CD8-positive, alpha-beta memory T cell (primary cell): Measurements from ENCODE around the gene KDM8. TPM values are rescaled to one million over a fixed set of nuclear protein-coding genes. Genes with fewer than 3 reads are reported as not detected.
"Not testable (repeated sequence)": the region's sequence is repeated elsewhere in the genome, so short reads cannot be mapped to it uniquely, and the experiment has no call there.

Experiments
- CTCF ChIA-PET: fragments of 350-600 bp; sonication (Branson Sonifier 250); formaldehyde crosslinking; loops from one replicate; lab custom pipeline; 2021; ENCODE audit warnings: antibody characterized with exemption; lab: Charles Lee
- POLR2A ChIA-PET: fragments of 350-600 bp; sonication (Branson Sonifier 250); formaldehyde crosslinking; loops from one replicate; lab custom pipeline; 2021; ENCODE audit warnings: antibody characterized with exemption; lab: Charles Lee
- DNase-seq, 5 donors: peaks; one replicate each; pipeline versions ENCODE4 v3.0.0 to v3.0.0-alpha.2; 2020 to 2022; ENCODE audit warnings: mixed read lengths in 1 of 5
- H3K27ac ChIP-seq: one replicate; pipeline ENCODE4 v1.7.0; 2013; ENCODE audit warnings: low read depth, mild to moderate bottlenecking, low read length, moderate library complexity
- H3K27me3 ChIP-seq: 2 replicates; pipeline ENCODE4 v1.7.0; 2013; ENCODE audit warnings: low read length, mild to moderate bottlenecking; ENCODE audit not compliant: insufficient read depth, poor library complexity, severe bottlenecking
- H3K36me3 ChIP-seq: 2 replicates; pipeline ENCODE4 v1.7.0; 2013; ENCODE audit warnings: mild to moderate bottlenecking, low read length, moderate library complexity; ENCODE audit not compliant: insufficient read depth
- H3K4me1 ChIP-seq: 2 replicates; pipeline ENCODE4 v1.7.0; 2013; ENCODE audit warnings: mild to moderate bottlenecking, low read length, moderate library complexity; ENCODE audit not compliant: insufficient read depth
- H3K4me3 ChIP-seq: 2 replicates; pipeline ENCODE4 v1.7.0; 2013; ENCODE audit warnings: mild to moderate bottlenecking, low read length
- H3K9me3 ChIP-seq: 2 replicates; pipeline ENCODE4 v1.7.0; 2013; ENCODE audit warnings: mild to moderate bottlenecking, low read length
- H3K27ac Mint-ChIP-seq, 8 donors: one replicate each; pipeline ENCODE4 v1.8.0; 2020 to 2021; ENCODE audit warnings: mixed read lengths in 8 of 8, mild to moderate bottlenecking in 6 of 8, inconsistent platforms in 3 of 8, moderate library complexity in 3 of 8
- H3K27me3 Mint-ChIP-seq, 2 donors: one replicate each; pipeline ENCODE4 v1.8.0; 2020 to 2021; ENCODE audit warnings: mixed read lengths in 2 of 2, mild to moderate bottlenecking in 1 of 2, moderate library complexity in 1 of 2
- H3K36me3 Mint-ChIP-seq, 3 donors: one replicate each; pipeline ENCODE4 v1.8.0; 2020 to 2021; ENCODE audit warnings: mixed read lengths in 3 of 3, inconsistent platforms in 1 of 3, mild to moderate bottlenecking in 1 of 3
- H3K4me1 Mint-ChIP-seq, 3 donors: one replicate each; pipeline ENCODE4 v1.8.0; 2020 to 2021; ENCODE audit warnings: mixed read lengths in 3 of 3, inconsistent platforms in 1 of 3, mild to moderate bottlenecking in 1 of 3
- H3K4me3 Mint-ChIP-seq, 7 donors: one replicate each; pipeline ENCODE4 v1.8.0; 2020 to 2021; ENCODE audit warnings: mixed read lengths in 7 of 7, mild to moderate bottlenecking in 6 of 7, moderate library complexity in 4 of 7, inconsistent platforms in 2 of 7
- H3K9me3 Mint-ChIP-seq, 5 donors: one replicate each; pipeline ENCODE4 v1.8.0; 2020 to 2022; ENCODE audit warnings: mixed read lengths in 5 of 5, mild to moderate bottlenecking in 3 of 5, moderate library complexity in 2 of 5, inconsistent platforms in 1 of 5
- polyA plus RNA-seq: library from polyadenylated mRNA; unstranded; fragments of 300-500 nt; fragmentation: Illumina TruSeq; gene quantifications from one replicate; pipeline ENCODE4 v1.2.3, GENCODE V29; 2021
- total RNA-seq, 2 experiments: library from RNA; stranded (reverse); gene quantifications; one replicate each; pipeline ENCODE4 v1.2.3, GENCODE V29; 2021

The KDM8 gene
- total and polyA plus RNA-seq, 3 experiments from 2014 or later = 5.6 to 10.8 (median 9.1) TPM

DNA sequence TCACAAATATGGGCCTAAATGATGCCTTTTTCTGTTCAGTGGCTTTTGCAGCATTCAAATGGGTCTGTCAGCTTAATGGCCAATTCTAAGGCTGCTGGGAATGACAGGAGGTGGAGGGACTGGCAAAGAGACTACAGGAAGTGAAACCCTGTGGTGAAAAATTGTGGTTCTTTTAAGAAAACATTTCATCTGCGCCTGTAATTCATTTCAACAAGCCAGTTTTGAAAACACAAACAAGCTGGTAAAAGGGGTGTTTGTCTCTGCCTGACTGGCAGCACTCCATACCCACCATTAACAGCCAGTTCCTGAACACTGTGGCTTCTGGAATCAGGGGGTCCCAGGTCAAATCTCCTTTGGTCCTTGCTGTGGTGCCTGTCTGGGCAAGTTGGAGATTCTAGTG, 3.6 kb upstream of the KDM8 start:
- peak overlapping the region; percentile 75 to 96 (median 92) for H3K27ac Mint-ChIP-seq
- CTCF ChIA-PET = interaction anchor here (1.0 to 8.5 kb wide), 8 partner anchors 10 to 167 kb away, joined by 3 to 104 read pairs (median 6); no protein-coding TSS in a partner anchor
- peak overlapping the region; percentile 23 for H3K4me3 ChIP-seq
- H3K27me3 Mint-ChIP-seq = no peaks in the 10 kb centered on the region
- peaks cover 86% of the 10 kb centered on the region for H3K4me1 ChIP-seq
- H3K9me3 ChIP-seq = no peaks in the 10 kb centered on the region
- peak overlapping the region; percentile 19 for H3K27ac ChIP-seq
- peaks cover 86 to 95% (median 94%) of the 10 kb centered on the region in 3 donors for H3K4me1 Mint-ChIP-seq
- H3K4me3 Mint-ChIP-seq = peak overlapping the region; percentile 65 to 78 (median 75)
- no peaks in the 10 kb centered on the region for H3K36me3 ChIP-seq
- POLR2A ChIA-PET = interaction anchor here (0.6 to 1.7 kb wide), 8 partner anchors 20 to 251 kb away, joined by 3 to 10 read pairs (median 5); no protein-coding TSS in a partner anchor
- H3K27me3 ChIP-seq = no peaks in the 10 kb centered on the region
- DNase-seq = peak in 2 of 5 donors; percentile 53 to 70
- H3K9me3 Mint-ChIP-seq = no peaks in the 10 kb centered on the region
- peaks cover 0 to 11% (median 0%) of the 10 kb centered on the region in 3 donors for H3K36me3 Mint-ChIP-seq

DNA sequence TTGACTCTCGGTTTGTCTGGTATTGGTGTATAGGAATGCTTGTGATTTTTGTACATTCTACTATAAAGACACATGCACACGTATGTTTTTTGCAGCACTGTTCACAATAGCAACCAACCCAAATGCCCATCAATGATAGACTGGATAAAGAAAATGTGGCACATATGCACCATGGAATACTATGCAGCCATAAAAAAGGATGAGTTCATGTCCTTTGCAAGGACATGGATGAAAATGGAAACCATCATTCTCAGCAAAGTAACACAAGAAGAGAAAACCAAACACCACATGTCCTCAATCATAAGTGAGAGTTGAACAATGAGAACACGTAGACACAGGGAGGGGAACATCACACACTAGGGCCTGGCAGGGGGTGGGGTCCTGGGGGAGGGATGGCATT, 2.4 kb upstream of the KDM8 start:
- Mint-ChIP-seq H3K4me1 (peaks cover 74 to 88% (median 87%) of the 10 kb centered on the region in 3 donors), H3K36me3 (peaks cover 0 to 12% (median 0%) of the 10 kb centered on the region in 3 donors), H3K27ac (peak overlapping the region; percentile 57 to 94 (median 90)), H3K4me3 (peak overlapping the region in 6 of 7 donors; percentile 44 to 77 (median 73))
- DNase-seq, H3K9me3 Mint-ChIP-seq, CTCF ChIA-PET, H3K27me3 ChIP-seq, H3K9me3 ChIP-seq, H3K36me3 ChIP-seq, H3K27me3 Mint-ChIP-seq, H3K27ac ChIP-seq, POLR2A ChIA-PET, H3K4me3 ChIP-seq: not testable (repeated sequence)
- H3K4me1 ChIP-seq = peaks cover 75% of the 10 kb centered on the region

DNA sequence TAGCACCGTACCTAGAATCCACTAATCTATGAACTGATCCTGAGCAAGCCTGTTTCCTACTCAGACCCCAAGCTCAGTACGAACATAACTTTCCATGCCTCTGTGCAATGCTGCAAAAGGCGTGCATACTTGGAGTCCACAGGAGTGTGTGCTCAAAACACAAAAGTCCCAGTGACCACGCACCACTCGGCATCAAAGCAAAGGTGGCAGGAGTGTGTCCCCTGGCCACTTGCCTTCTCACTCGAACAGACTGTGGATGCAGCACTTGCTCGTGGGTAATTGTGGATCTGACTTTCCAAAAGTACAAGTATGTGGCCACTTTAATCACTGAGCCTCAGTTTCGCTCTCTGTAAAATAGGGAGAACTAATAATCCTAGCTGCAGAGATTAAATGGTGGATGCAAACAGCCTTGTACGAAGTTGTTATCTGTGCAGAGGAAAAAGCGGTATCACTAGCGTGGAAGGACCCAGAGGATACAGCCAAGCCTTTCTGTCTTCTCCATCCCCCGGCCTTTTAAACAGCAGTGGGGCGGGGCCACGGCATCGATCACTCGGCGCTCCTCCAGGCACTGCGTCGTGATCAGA, 311 bp upstream of the KDM8 start:
- peak overlapping the region; percentile 93 to 100 (median 99) for H3K27ac Mint-ChIP-seq
- POLR2A ChIA-PET = interaction anchor here (0.6 to 2.2 kb wide), 13 partner anchors 23 to 1943 kb away, joined by 3 to 18 read pairs (median 4); partner anchors contain the start of genes IL21R and NSMCE1
- peak in 3 of 5 donors; percentile 81 to 93 (median 84) for DNase-seq
- H3K4me3 Mint-ChIP-seq = peak overlapping the region; percentile 90 to 99 (median 95)
- no peaks in the 10 kb centered on the region for H3K27me3 Mint-ChIP-seq
- no peaks in the 10 kb centered on the region for H3K9me3 ChIP-seq
- peaks cover 54% of the 10 kb centered on the region for H3K4me1 ChIP-seq
- no peaks in the 10 kb centered on the region for H3K9me3 Mint-ChIP-seq
- H3K36me3 Mint-ChIP-seq = peaks cover 0 to 16% (median 0%) of the 10 kb centered on the region in 3 donors
- peaks cover 58 to 69% (median 69%) of the 10 kb centered on the region in 3 donors for H3K4me1 Mint-ChIP-seq
- peak overlapping the region; percentile 79 for H3K4me3 ChIP-seq
- CTCF ChIA-PET = interaction anchor here (1.0 to 2.9 kb wide), 8 partner anchors 13 to 256 kb away, joined by 3 to 15 read pairs (median 4); no protein-coding TSS in a partner anchor
- no peaks in the 10 kb centered on the region for H3K27me3 ChIP-seq
- peak overlapping the region; percentile 86 for H3K27ac ChIP-seq
- H3K36me3 ChIP-seq = no peaks in the 10 kb centered on the region

DNA sequence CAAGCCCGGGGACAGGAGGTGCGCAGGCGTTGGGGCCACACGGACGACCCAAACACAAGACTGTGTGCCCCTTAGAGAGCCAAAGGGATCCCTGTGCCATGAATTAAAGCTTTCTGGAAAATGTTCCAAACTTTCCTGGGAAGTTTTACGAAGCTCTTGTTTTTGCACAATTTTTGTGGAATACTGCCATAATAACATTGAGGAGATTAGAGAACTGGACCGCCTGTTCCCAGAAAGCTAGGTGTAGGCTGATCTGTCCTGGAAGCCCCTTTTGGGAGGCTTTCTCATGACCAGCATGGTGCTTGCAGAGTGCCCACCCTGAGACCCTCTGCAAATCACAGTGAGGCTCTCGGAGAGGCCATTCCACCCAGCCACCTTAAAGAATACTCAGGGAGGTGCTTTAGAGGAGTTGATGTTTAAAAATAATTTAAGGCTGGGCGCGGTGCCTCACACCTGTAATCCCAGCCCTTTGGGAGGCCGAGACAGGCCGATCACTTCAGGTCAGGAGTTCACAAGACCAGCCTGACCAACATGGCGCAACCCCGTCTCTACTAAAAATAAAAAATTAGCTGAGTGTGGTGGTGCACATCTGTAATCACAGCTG, 1.1 kb downstream of the KDM8 start:
- peak overlapping the region; percentile 86 for H3K27ac ChIP-seq
- Mint-ChIP-seq H3K27me3 (no peaks in the 10 kb centered on the region), H3K4me3 (peak overlapping the region; percentile 90 to 99 (median 95)), H3K36me3 (peaks cover 0 to 21% (median 0%) of the 10 kb centered on the region in 3 donors), H3K27ac (peak overlapping the region; percentile 93 to 100 (median 99)), H3K9me3 (no peaks in the 10 kb centered on the region), H3K4me1 (peaks cover 44 to 55% (median 55%) of the 10 kb centered on the region in 3 donors)
- ChIA-PET POLR2A (interaction anchor here (1.0 to 2.2 kb wide), 9 partner anchors 25 to 246 kb away, joined by 3 to 18 read pairs (median 4); partner anchors contain the start of gene IL21R), CTCF (interaction anchor here (0.9 to 2.9 kb wide), 12 partner anchors 9 to 255 kb away, joined by 3 to 15 read pairs (median 4); no protein-coding TSS in a partner anchor)
- no peaks in the 10 kb centered on the region for H3K36me3 ChIP-seq
- H3K27me3 ChIP-seq = no peaks in the 10 kb centered on the region
- H3K4me3 ChIP-seq = peak overlapping the region; percentile 87
- H3K9me3 ChIP-seq = no peaks in the 10 kb centered on the region
- peaks cover 43% of the 10 kb centered on the region for H3K4me1 ChIP-seq
- DNase-seq = no peak

DNA sequence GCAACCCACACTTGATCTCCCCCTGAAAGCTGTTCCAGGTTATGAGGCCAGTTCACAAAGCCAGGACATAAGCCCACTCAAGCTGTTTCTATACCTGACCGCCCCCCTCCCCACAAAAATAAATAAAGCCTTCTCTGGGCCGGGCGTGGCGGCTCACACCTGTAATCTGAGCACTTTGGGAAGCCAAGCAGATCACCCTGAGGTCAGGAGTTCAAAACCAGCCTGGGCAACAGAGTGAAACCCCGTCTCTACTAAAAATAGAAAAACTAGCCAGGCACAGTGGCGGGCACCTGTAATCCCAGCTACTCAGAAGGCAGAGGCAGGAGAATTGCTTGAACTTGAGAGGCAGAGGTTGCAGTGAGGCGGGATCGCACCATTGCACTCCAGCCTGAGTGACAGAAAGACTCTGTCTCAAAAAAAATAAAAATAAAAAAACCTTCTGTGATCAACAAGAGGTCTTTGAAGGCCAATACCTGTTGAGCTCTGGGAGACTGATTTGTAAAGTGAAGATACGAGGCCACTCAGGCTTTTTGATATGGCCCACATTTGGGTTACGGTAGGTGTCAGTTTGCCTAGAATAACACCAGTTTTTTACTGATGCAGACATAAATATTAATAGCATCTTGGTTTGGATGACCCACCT, 2.2 kb downstream of the KDM8 start:
- Histone ChIP-seq H3K4me1 (peaks cover 33% of the 10 kb centered on the region), H3K27ac (no peak overlapping the region), H3K27me3 (no peaks in the 10 kb centered on the region), H3K36me3 (no peaks in the 10 kb centered on the region), H3K9me3 (no peaks in the 10 kb centered on the region), H3K4me3 (no peak overlapping the region)
- Mint-ChIP-seq H3K4me3 (peak overlapping the region in 1 of 7 donors; percentile 30), H3K36me3 (peaks cover 0 to 32% (median 0%) of the 10 kb centered on the region in 3 donors), H3K4me1 (peaks cover 34 to 44% (median 44%) of the 10 kb centered on the region in 3 donors), H3K27me3 (no peaks in the 10 kb centered on the region), H3K9me3 (no peaks in the 10 kb centered on the region), H3K27ac (peak overlapping the region in 2 of 8 donors; percentile 37 to 51)
- ChIA-PET CTCF (interaction anchor here (1.4 to 1.5 kb wide), 2 partner anchors 26 to 162 kb away, joined by 4 read pairs; no protein-coding TSS in a partner anchor), POLR2A (interaction anchor here (1.6 kb wide), 1 partner anchor 36 kb away, joined by 4 read pairs; no protein-coding TSS in a partner anchor)
- no peak for DNase-seq

DNA sequence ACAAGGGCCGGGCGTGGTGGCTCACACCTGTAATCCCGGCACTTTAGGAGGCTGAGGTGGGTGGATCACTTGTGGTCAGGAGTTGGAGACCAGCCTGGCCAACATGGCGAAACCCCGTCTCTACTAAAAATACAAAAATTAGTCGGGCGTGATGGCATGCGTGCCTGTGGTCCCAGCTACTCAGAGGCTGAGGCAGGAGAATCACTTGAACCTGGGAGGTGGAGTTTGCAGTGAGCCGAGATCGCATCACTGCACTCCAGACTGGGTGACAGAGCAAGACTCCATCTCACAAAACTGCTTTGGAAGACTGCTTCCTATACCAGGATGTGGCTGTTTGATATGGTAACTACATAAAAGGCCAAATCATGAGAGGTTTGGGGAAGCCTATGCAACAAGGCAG, 3.8 kb downstream of the KDM8 start:
- DNase-seq, H3K27ac ChIP-seq, CTCF ChIA-PET, POLR2A ChIA-PET, H3K27me3 Mint-ChIP-seq, H3K27ac Mint-ChIP-seq, H3K36me3 ChIP-seq, H3K4me3 ChIP-seq, H3K27me3 ChIP-seq, H3K9me3 ChIP-seq, H3K9me3 Mint-ChIP-seq: not testable (repeated sequence)
- H3K4me1 ChIP-seq = peaks cover 27% of the 10 kb centered on the region
- H3K4me1 Mint-ChIP-seq = peaks cover 24 to 36% (median 28%) of the 10 kb centered on the region in 3 donors
- H3K4me3 Mint-ChIP-seq = peak overlapping the region in 1 of 7 donors; percentile 6
- peaks cover 0 to 42% (median 0%) of the 10 kb centered on the region in 3 donors for H3K36me3 Mint-ChIP-seq

DNA sequence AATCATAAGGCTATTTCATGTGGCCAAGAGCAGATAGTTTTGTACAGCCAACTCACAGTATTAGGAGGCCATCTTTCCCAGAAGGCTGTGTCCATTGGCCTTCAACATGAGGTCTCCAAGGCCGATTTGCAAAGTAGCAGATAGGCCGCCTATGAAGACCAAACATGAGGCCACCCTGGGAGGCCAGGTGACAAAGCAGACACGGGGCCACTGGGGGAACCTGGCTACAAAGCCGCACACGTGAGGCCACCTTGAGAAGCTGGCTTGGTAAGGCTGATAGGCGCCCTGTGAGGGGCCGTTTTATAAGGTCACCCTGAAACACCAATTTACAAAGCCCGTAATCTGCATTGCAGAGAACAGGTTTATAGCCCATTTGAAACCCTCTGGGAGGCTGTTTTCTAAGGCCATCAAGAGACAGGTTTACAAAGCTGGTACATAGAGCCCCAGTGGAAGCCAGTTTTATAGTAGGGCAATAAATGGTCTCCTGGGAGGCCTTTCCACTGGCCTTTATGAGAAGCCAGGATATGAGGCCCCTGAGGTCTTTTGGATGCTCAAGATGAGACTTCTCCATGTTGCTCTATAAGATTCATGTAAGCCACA, 4.9 kb downstream of the KDM8 start:
- no peaks in the 10 kb centered on the region for H3K36me3 ChIP-seq
- no peak overlapping the region for H3K27ac Mint-ChIP-seq
- H3K27me3 ChIP-seq = no peaks in the 10 kb centered on the region
- CTCF ChIA-PET = interaction anchor here (1.0 to 1.2 kb wide), 2 partner anchors 21 to 27 kb away, joined by 3 to 4 read pairs; no protein-coding TSS in a partner anchor
- POLR2A ChIA-PET = no interaction called here
- H3K4me3 ChIP-seq = no peak overlapping the region
- no peak overlapping the region for H3K27ac ChIP-seq
- H3K9me3 ChIP-seq = no peaks in the 10 kb centered on the region
- no peak overlapping the region for H3K4me3 Mint-ChIP-seq
- no peaks in the 10 kb centered on the region for H3K27me3 Mint-ChIP-seq
- DNase-seq = no peak
- H3K9me3 Mint-ChIP-seq = no peaks in the 10 kb centered on the region
- peaks cover 13 to 26% (median 21%) of the 10 kb centered on the region in 3 donors for H3K4me1 Mint-ChIP-seq
- H3K4me1 ChIP-seq = peaks cover 16% of the 10 kb centered on the region
- peaks cover 0 to 48% (median 1%) of the 10 kb centered on the region in 3 donors for H3K36me3 Mint-ChIP-seq
